ENCODE data around the gene PNCK. TPM values are rescaled to one million over a fixed set of nuclear protein-coding genes. Genes with fewer than 3 reads are reported as not detected.

Gene PNCK
- total RNA-seq, 1 donor from 2014 or later: 1.1 TPM

GRCh38 chrX:153690466-153690865 lies 16.9 kb upstream of the PNCK start:
- no peak overlapping the region for H2AFZ ChIP-seq (ENCODE audit: low read depth, low read length)
- peaks cover 10% of the 10 kb centered on the region for H4K20me1 ChIP-seq (ENCODE audit: insufficient read depth, low read length)
- H3K36me3 ChIP-seq (ENCODE audit: insufficient read depth, low read length): no peaks in the 10 kb centered on the region
- peaks cover 11% of the 10 kb centered on the region for H3K4me1 ChIP-seq (ENCODE audit: insufficient read depth, low read length)
- H3K9ac ChIP-seq (ENCODE audit: low read length): no peak overlapping the region
- no peaks in the 10 kb centered on the region for H3K27me3 ChIP-seq (ENCODE audit: insufficient read depth, low read length)
- no peaks in the 10 kb centered on the region for H3K27me3 Mint-ChIP-seq (ENCODE audit: low read depth, unreplicated experiment)
- no peaks in the 10 kb centered on the region for H3K9me3 ChIP-seq (ENCODE audit: insufficient read depth, low read depth, low read length)
- H3K4me3 ChIP-seq (ENCODE audit: insufficient read depth, low read depth, low read length): no peak overlapping the region
- no peaks in the 10 kb centered on the region for H3K36me3 Mint-ChIP-seq (ENCODE audit: low read depth, unreplicated experiment)
- TF ChIP-seq CTCF (IDR thresholded peaks at IDR 0.05; ENCODE audit: insufficient read depth, low read depth, low read length) (no peak), EZH2 (IDR thresholded peaks at IDR 0.05; ENCODE audit: insufficient read depth, low read length) (no peak)
- no peak for DNase-seq (ENCODE audit: low read depth)
- no peaks in the 10 kb centered on the region for H3K9me3 Mint-ChIP-seq (ENCODE audit: unreplicated experiment)
- H3K27ac ChIP-seq (ENCODE audit: low read depth, low read length): no peak overlapping the region
- peaks cover 2% of the 10 kb centered on the region for H3K4me1 Mint-ChIP-seq (ENCODE audit: low read depth, unreplicated experiment)
- no peak for FAIRE-seq
- peak overlapping the region; percentile 76 for H3K4me2 ChIP-seq (ENCODE audit: low read length)
- peaks cover 5% of the 10 kb centered on the region for H3K79me2 ChIP-seq (ENCODE audit: insufficient read depth, low read length)
- peak overlapping the region; percentile 27 for H3K4me3 Mint-ChIP-seq (ENCODE audit: unreplicated experiment)
- no peak overlapping the region for H3K27ac Mint-ChIP-seq (ENCODE audit: unreplicated experiment)

GRCh38 chrX:153689654-153690465 lies 16.2 kb upstream of the PNCK start:
- FAIRE-seq: no peak
- Mint-ChIP-seq H3K4me1 (ENCODE audit: low read depth, unreplicated experiment) (peaks cover 2% of the 10 kb centered on the region), H3K27ac (ENCODE audit: unreplicated experiment) (no peak overlapping the region), H3K4me3 (ENCODE audit: unreplicated experiment) (peak overlapping the region; percentile 76), H3K27me3 (ENCODE audit: low read depth, unreplicated experiment) (no peaks in the 10 kb centered on the region), H3K36me3 (ENCODE audit: low read depth, unreplicated experiment) (no peaks in the 10 kb centered on the region), H3K9me3 (ENCODE audit: unreplicated experiment) (no peaks in the 10 kb centered on the region)
- Histone ChIP-seq H3K36me3 (ENCODE audit: insufficient read depth, low read length) (no peaks in the 10 kb centered on the region), H3K4me3 (ENCODE audit: insufficient read depth, low read depth, low read length) (peak overlapping the region; percentile 17), H2AFZ (ENCODE audit: low read depth, low read length) (no peak overlapping the region), H4K20me1 (ENCODE audit: insufficient read depth, low read length) (peaks cover 10% of the 10 kb centered on the region), H3K9me3 (ENCODE audit: insufficient read depth, low read depth, low read length) (no peaks in the 10 kb centered on the region), H3K4me1 (ENCODE audit: insufficient read depth, low read length) (peaks cover 11% of the 10 kb centered on the region), H3K27me3 (ENCODE audit: insufficient read depth, low read length) (no peaks in the 10 kb centered on the region), H3K9ac (ENCODE audit: low read length) (no peak overlapping the region), H3K4me2 (ENCODE audit: low read length) (peak overlapping the region; percentile 76), H3K27ac (ENCODE audit: low read depth, low read length) (no peak overlapping the region), H3K79me2 (ENCODE audit: insufficient read depth, low read length) (peaks cover 5% of the 10 kb centered on the region)
- no peak for DNase-seq (ENCODE audit: low read depth)
- peak; percentile 8 for TF ChIP-seq CTCF (IDR thresholded peaks at IDR 0.05; ENCODE audit: insufficient read depth, low read depth, low read length)
- no peak for TF ChIP-seq EZH2 (IDR thresholded peaks at IDR 0.05; ENCODE audit: insufficient read depth, low read length)
